Measurements from ENCODE around the gene ZNF492. TPM values are rescaled to one million over a fixed set of nuclear protein-coding genes. Genes with fewer than 3 reads are reported as not detected.
"Not testable (repeated sequence)": the region's sequence is repeated elsewhere in the genome, so short reads cannot be mapped to it uniquely, and the experiment has no call there.

Gene ZNF492
- total and polyA plus RNA-seq, 5 donors from 2014 or later, result 0.05 to 1.2 (median 0.15) TPM

- peaks cover 0 to 6% (median 0%) of the 10 kb centered on the region in 7 donors for H3K9me3 Mint-ChIP-seq
- H3K36me3 Mint-ChIP-seq, result peaks cover 3% of the 10 kb centered on the region
- no peak overlapping the region for H3K27ac Mint-ChIP-seq
- DNase-seq, result no peak
- H3K4me3 Mint-ChIP-seq, result no peak overlapping the region
- Histone ChIP-seq H3K36me3 (ENCODE audit: control insufficient read depth, insufficient read depth, low read length) (no peaks in the 10 kb centered on the region), H3K27me3 (ENCODE audit: control insufficient read depth, insufficient read depth, low read length) (no peaks in the 10 kb centered on the region), H3K27ac (ENCODE audit: insufficient read depth, low read length, poor library complexity, severe bottlenecking) (no peak overlapping the region), H3K9me3 (ENCODE audit: control insufficient read depth in 2 of 2, low read length in 2 of 2) (peaks cover 0 to 12% of the 10 kb centered on the region in 2 experiments), H3K4me1 (ENCODE audit: control insufficient read depth, insufficient read depth, low read length, poor library complexity, severe bottlenecking) (no peaks in the 10 kb centered on the region), H3K4me3 (ENCODE audit: low read depth, low read length) (no peak overlapping the region)
- no peaks in the 10 kb centered on the region for H3K4me1 Mint-ChIP-seq
- no peaks in the 10 kb centered on the region for H3K27me3 Mint-ChIP-seq
- no peak for ATAC-seq (ENCODE audit: low read depth in 2 of 2)
Measured at GRCh38 chr19:22627526-22627925, 6.6 kb upstream of the ZNF492 start.

- Mint-ChIP-seq H3K9me3 (peaks cover 0 to 6% (median 0%) of the 10 kb centered on the region in 7 donors), H3K4me3 (no peak overlapping the region), H3K27me3 (no peaks in the 10 kb centered on the region), H3K27ac (no peak overlapping the region), H3K4me1 (no peaks in the 10 kb centered on the region), H3K36me3 (peaks cover 3% of the 10 kb centered on the region)
- H3K27ac ChIP-seq (ENCODE audit: insufficient read depth, low read length, poor library complexity, severe bottlenecking), result no peak overlapping the region
- H3K4me3 ChIP-seq (ENCODE audit: low read depth, low read length), result no peak overlapping the region
- peaks cover 0 to 12% of the 10 kb centered on the region in 2 experiments for H3K9me3 ChIP-seq (ENCODE audit: control insufficient read depth in 2 of 2, low read length in 2 of 2)
- H3K27me3 ChIP-seq (ENCODE audit: control insufficient read depth, insufficient read depth, low read length), result no peaks in the 10 kb centered on the region
- no peak for ATAC-seq (ENCODE audit: low read depth in 2 of 2)
- peaks cover 2% of the 10 kb centered on the region for H3K4me1 ChIP-seq (ENCODE audit: control insufficient read depth, insufficient read depth, low read length, poor library complexity, severe bottlenecking)
- DNase-seq, result no peak
- no peaks in the 10 kb centered on the region for H3K36me3 ChIP-seq (ENCODE audit: control insufficient read depth, insufficient read depth, low read length)
Measured at GRCh38 chr19:22628401-22628800, 5.7 kb upstream of the ZNF492 start.

DNA sequence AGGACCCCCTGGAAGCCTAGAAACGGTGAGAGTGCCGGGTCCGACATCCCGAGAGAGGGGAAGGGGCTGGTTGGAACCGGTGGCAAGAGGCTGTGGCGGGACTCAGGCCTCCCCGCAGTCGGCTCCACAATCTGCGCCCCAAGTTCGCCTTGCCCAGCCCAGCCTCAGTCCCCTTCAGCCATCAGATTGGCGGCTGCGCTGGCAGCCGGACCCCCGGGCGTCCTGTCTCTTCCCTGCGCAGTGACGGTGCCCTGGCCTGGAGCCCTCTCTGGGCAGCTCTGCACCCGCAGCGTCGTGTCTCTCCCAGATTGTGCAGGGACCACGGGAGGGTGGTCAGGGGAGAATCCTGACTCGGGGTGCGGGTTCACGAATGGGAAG lies 315 bp downstream of the ZNF492 start:
- peak overlapping the region; percentile 90 to 95 (median 93) for H3K4me3 Mint-ChIP-seq
- H3K27ac Mint-ChIP-seq, result peak overlapping the region; percentile 52 to 91 (median 89)
- peaks cover 0 to 17% (median 6%) of the 10 kb centered on the region in 4 donors for H3K4me1 Mint-ChIP-seq
- Histone ChIP-seq H3K27ac (ENCODE audit: insufficient read depth, low read length, poor library complexity, severe bottlenecking) (peak overlapping the region; percentile 5), H3K9me3 (ENCODE audit: control insufficient read depth in 2 of 2, low read length in 2 of 2) (peaks cover 4 to 5% of the 10 kb centered on the region in 2 experiments), H3K36me3 (ENCODE audit: control insufficient read depth, insufficient read depth, low read length) (no peaks in the 10 kb centered on the region), H3K4me1 (ENCODE audit: control insufficient read depth, insufficient read depth, low read length, poor library complexity, severe bottlenecking) (peaks cover 6% of the 10 kb centered on the region), H3K4me3 (ENCODE audit: low read depth, low read length) (peak overlapping the region; percentile 75), H3K27me3 (ENCODE audit: control insufficient read depth, insufficient read depth, low read length) (no peaks in the 10 kb centered on the region)
- H3K36me3 Mint-ChIP-seq, result no peaks in the 10 kb centered on the region
- ATAC-seq (ENCODE audit: low read depth in 2 of 2) (peak; percentile 6 to 16), DNase-seq (no peak)
- no peaks in the 10 kb centered on the region for H3K27me3 Mint-ChIP-seq
- peaks cover 0 to 5% (median 0%) of the 10 kb centered on the region in 7 donors for H3K9me3 Mint-ChIP-seq

- ATAC-seq (ENCODE audit: low read depth in 2 of 2); DNase-seq; H3K27ac ChIP-seq (ENCODE audit: insufficient read depth, low read length, poor library complexity, severe bottlenecking); H3K27me3 Mint-ChIP-seq; H3K4me1 ChIP-seq (ENCODE audit: control insufficient read depth, insufficient read depth, low read length, poor library complexity, severe bottlenecking); H3K4me3 Mint-ChIP-seq; H3K27ac Mint-ChIP-seq; H3K36me3 Mint-ChIP-seq; H3K36me3 ChIP-seq (ENCODE audit: control insufficient read depth, insufficient read depth, low read length); H3K4me3 ChIP-seq (ENCODE audit: low read depth, low read length); H3K27me3 ChIP-seq (ENCODE audit: control insufficient read depth, insufficient read depth, low read length); H3K4me1 Mint-ChIP-seq: not testable (repeated sequence)
- peaks cover 0 to 33% (median 11%) of the 10 kb centered on the region in 7 donors for H3K9me3 Mint-ChIP-seq
- peaks cover 25 to 42% of the 10 kb centered on the region in 2 experiments for H3K9me3 ChIP-seq (ENCODE audit: control insufficient read depth in 2 of 2, low read length in 2 of 2)
Measured at GRCh38 chr19:22685493-22685892, 51.4 kb downstream of the ZNF492 start.

GRCh38 chr19:22702661-22703060 lies 68.5 kb downstream of the ZNF492 start:
- H3K27me3 Mint-ChIP-seq; H3K4me3 Mint-ChIP-seq; H3K4me1 ChIP-seq (ENCODE audit: control insufficient read depth, insufficient read depth, low read length, poor library complexity, severe bottlenecking); H3K4me1 Mint-ChIP-seq; H3K27ac Mint-ChIP-seq; H3K27ac ChIP-seq (ENCODE audit: insufficient read depth, low read length, poor library complexity, severe bottlenecking); H3K27me3 ChIP-seq (ENCODE audit: control insufficient read depth, insufficient read depth, low read length); H3K4me3 ChIP-seq (ENCODE audit: low read depth, low read length); DNase-seq; ATAC-seq (ENCODE audit: low read depth in 2 of 2); H3K36me3 Mint-ChIP-seq; H3K36me3 ChIP-seq (ENCODE audit: control insufficient read depth, insufficient read depth, low read length): not testable (repeated sequence)
- peaks cover 18 to 24% of the 10 kb centered on the region in 2 experiments for H3K9me3 ChIP-seq (ENCODE audit: control insufficient read depth in 2 of 2, low read length in 2 of 2)
- H3K9me3 Mint-ChIP-seq, result peaks cover 0 to 42% (median 12%) of the 10 kb centered on the region in 7 donors

DNA sequence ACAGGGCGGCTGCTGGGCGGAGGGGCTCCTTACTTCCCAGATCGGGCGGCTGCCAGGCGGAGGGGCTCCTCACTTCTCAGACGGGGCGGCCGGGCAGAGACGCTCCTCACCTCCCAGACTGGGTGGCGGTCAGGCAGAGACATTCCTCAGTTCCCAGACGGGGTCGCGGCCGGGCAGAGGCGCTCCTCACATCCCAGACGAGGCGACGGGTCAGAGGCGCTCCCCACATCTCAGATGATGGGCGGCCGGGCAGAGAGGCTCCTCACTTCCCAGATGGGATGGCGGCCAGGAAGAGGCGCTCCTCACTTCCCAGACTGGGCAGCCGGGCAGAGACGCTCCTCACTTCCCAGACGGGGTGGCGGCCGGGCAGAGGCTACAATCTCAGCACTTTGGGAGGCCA lies 69.0 kb downstream of the ZNF492 start:
- not testable (repeated sequence) for ATAC-seq (ENCODE audit: low read depth in 2 of 2); H3K27me3 ChIP-seq (ENCODE audit: control insufficient read depth, insufficient read depth, low read length); DNase-seq; H3K36me3 ChIP-seq (ENCODE audit: control insufficient read depth, insufficient read depth, low read length); H3K4me3 ChIP-seq (ENCODE audit: low read depth, low read length); H3K27ac ChIP-seq (ENCODE audit: insufficient read depth, low read length, poor library complexity, severe bottlenecking); H3K4me1 ChIP-seq (ENCODE audit: control insufficient read depth, insufficient read depth, low read length, poor library complexity, severe bottlenecking); H3K36me3 Mint-ChIP-seq; H3K27me3 Mint-ChIP-seq; H3K4me3 Mint-ChIP-seq; H3K27ac Mint-ChIP-seq; H3K4me1 Mint-ChIP-seq
- peaks cover 17 to 22% of the 10 kb centered on the region in 2 experiments for H3K9me3 ChIP-seq (ENCODE audit: control insufficient read depth in 2 of 2, low read length in 2 of 2)
- peaks cover 0 to 43% (median 12%) of the 10 kb centered on the region in 7 donors for H3K9me3 Mint-ChIP-seq

DNA sequence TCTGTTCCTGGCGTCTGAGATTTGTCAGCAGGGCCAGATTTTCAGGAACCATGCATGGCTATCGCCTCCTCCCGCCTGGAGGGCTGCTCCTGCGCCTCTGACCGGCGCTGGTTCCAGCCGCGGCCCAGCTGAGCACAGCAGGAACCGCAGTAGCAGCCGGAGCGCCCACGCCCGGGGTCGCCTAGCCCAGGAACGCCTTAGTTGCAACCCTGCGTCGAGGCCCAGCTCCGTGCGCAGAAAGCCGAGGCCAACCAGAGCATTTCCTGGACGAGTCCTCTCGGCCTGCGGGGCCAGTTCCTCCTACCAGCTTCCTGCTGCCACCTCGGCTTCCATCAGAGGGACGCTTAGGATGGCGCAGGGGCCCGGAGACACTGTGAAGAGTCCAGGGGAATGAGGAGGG lies 74.9 kb downstream of the ZNF492 start:
- Mint-ChIP-seq H3K9me3 (peaks cover 0 to 23% (median 8%) of the 10 kb centered on the region in 7 donors), H3K36me3 (no peaks in the 10 kb centered on the region), H3K27me3 (no peaks in the 10 kb centered on the region), H3K27ac (no peak overlapping the region), H3K4me3 (no peak overlapping the region), H3K4me1 (peaks cover 0 to 4% (median 0%) of the 10 kb centered on the region in 4 donors)
- no peak for ATAC-seq (ENCODE audit: low read depth in 2 of 2)
- no peaks in the 10 kb centered on the region for H3K4me1 ChIP-seq (ENCODE audit: control insufficient read depth, insufficient read depth, low read length, poor library complexity, severe bottlenecking)
- no peaks in the 10 kb centered on the region for H3K36me3 ChIP-seq (ENCODE audit: control insufficient read depth, insufficient read depth, low read length)
- no peak overlapping the region for H3K4me3 ChIP-seq (ENCODE audit: low read depth, low read length)
- H3K9me3 ChIP-seq (ENCODE audit: control insufficient read depth in 2 of 2, low read length in 2 of 2), result peaks cover 11 to 16% of the 10 kb centered on the region in 2 experiments
- H3K27me3 ChIP-seq (ENCODE audit: control insufficient read depth, insufficient read depth, low read length), result no peaks in the 10 kb centered on the region
- DNase-seq, result no peak
- no peak overlapping the region for H3K27ac ChIP-seq (ENCODE audit: insufficient read depth, low read length, poor library complexity, severe bottlenecking)
